HEK293 (cell line): ENCODE measurements around the gene CCDC170.

Experiments
- CTCF ChIA-PET: fragments of 350-600 bp; formaldehyde crosslinking; extraction: SDS; loops from one replicate; lab custom pipeline; 2021; ENCODE audit warnings: antibody characterized with exemption; lab: Yijun Ruan, JAX
- POLR2A ChIA-PET: fragments of 300-600 bp; formaldehyde crosslinking; extraction: SDS; loops from one replicate; lab custom pipeline; 2020; ENCODE audit warnings: antibody characterized with exemption, inconsistent platforms; lab: Yijun Ruan, JAX
- H3K27ac ChIP-seq: fragments of 200-500 bp; sonication (Bioruptor generic); 2 replicates; pipeline ENCODE4 v1.5.1; 2014; ENCODE audit warnings: low read depth, low read length, control low read depth, inconsistent platforms; ENCODE audit errors: extremely low read depth
- H3K36me3 ChIP-seq, 2 experiments: fragments of 200-500 bp in 1 of 2; sonication (Bioruptor generic) in 1 of 2; 1 replicate in 1 of 2; 2 replicates in 1 of 2; pipeline ENCODE4 v1.5.1; 2014 to 2017; ENCODE audit warnings: inconsistent platforms in 2 of 2, low read length in 2 of 2; ENCODE audit not compliant: control insufficient read depth in 2 of 2, insufficient read depth in 1 of 2
- H3K4me1 ChIP-seq: fragments of 200-500 bp; sonication (Bioruptor generic); 2 replicates; pipeline ENCODE4 v1.5.1; 2014; ENCODE audit warnings: mild to moderate bottlenecking, low read length, inconsistent platforms; ENCODE audit not compliant: control insufficient read depth, insufficient read depth
- H3K4me3 ChIP-seq: 2 replicates; pipeline ENCODE4 v1.5.1; 2011; ENCODE audit warnings: low read depth, mild to moderate bottlenecking, control low read depth, low read length, moderate library complexity
- H3K9me3 ChIP-seq: fragments of 200-500 bp; sonication (Bioruptor generic); 2 replicates; pipeline ENCODE4 v1.5.1; 2014; ENCODE audit warnings: low read depth, low read length, inconsistent platforms; ENCODE audit not compliant: control insufficient read depth, insufficient read depth
- BCL11B ChIP-seq: fragments of 450-650 bp; formaldehyde crosslinking; IDR thresholded peaks from 2 replicates; pipeline ENCODE4 v1.5.1; 2016; ENCODE audit warnings: low read depth, missing biosample characterization, missing genetic modification characterization
- GLIS2 ChIP-seq: fragments of 450-650 bp; formaldehyde crosslinking; IDR thresholded peaks from 2 replicates; pipeline ENCODE4 v1.5.1; 2016; ENCODE audit warnings: missing biosample characterization, missing genetic modification characterization
- SP2 ChIP-seq: fragments of 450-650 bp; formaldehyde crosslinking; IDR thresholded peaks from 2 replicates; pipeline ENCODE4 v1.5.1; 2016; ENCODE audit warnings: missing biosample characterization, missing genetic modification characterization
- SP7 ChIP-seq: fragments of 450-650 bp; formaldehyde crosslinking; IDR thresholded peaks from 2 replicates; pipeline ENCODE4 v1.5.1; 2016; ENCODE audit warnings: missing biosample characterization, missing genetic modification characterization
- YY2 ChIP-seq: fragments of 450-650 bp; formaldehyde crosslinking; IDR thresholded peaks from 2 replicates; pipeline ENCODE4 v1.5.1; 2016; ENCODE audit warnings: missing biosample characterization, missing genetic modification characterization
- ZBTB1 ChIP-seq: fragments of 450-650 bp; formaldehyde crosslinking; IDR thresholded peaks from 2 replicates; pipeline ENCODE4 v1.5.1; 2016; ENCODE audit warnings: missing biosample characterization, missing genetic modification characterization
- ZBTB17 ChIP-seq: fragments of 450-650 bp; formaldehyde crosslinking; IDR thresholded peaks from 2 replicates; pipeline ENCODE4 v1.5.1; 2016; ENCODE audit warnings: missing biosample characterization, missing genetic modification characterization
- ZBTB20 ChIP-seq: fragments of 450-650 bp; formaldehyde crosslinking; IDR thresholded peaks from 2 replicates; pipeline ENCODE4 v1.5.1; 2016; ENCODE audit warnings: missing biosample characterization, missing genetic modification characterization
- ZBTB48 ChIP-seq: fragments of 450-650 bp; formaldehyde crosslinking; IDR thresholded peaks from 2 replicates; pipeline ENCODE4 v1.5.1; 2016; ENCODE audit warnings: missing biosample characterization, missing genetic modification characterization
- ZIC2 ChIP-seq: fragments of 450-650 bp; formaldehyde crosslinking; IDR thresholded peaks from 2 replicates; pipeline ENCODE4 v1.5.1; 2016; ENCODE audit warnings: missing biosample characterization, missing genetic modification characterization
- ZNF175 ChIP-seq: fragments of 450-650 bp; formaldehyde crosslinking; IDR thresholded peaks from 2 replicates; pipeline ENCODE4 v1.5.1; 2016; ENCODE audit warnings: missing biosample characterization, missing genetic modification characterization
- ZNF239 ChIP-seq: fragments of 450-650 bp; formaldehyde crosslinking; IDR thresholded peaks from 2 replicates; pipeline ENCODE4 v1.5.1; 2016; ENCODE audit warnings: missing biosample characterization, missing genetic modification characterization
- ZNF292 ChIP-seq: fragments of 450-650 bp; formaldehyde crosslinking; IDR thresholded peaks from 2 replicates; pipeline ENCODE4 v1.5.1; 2016; ENCODE audit warnings: low read depth, missing biosample characterization, missing genetic modification characterization, borderline replicate concordance
- ZNF350 ChIP-seq: fragments of 450-650 bp; formaldehyde crosslinking; IDR thresholded peaks from 2 replicates; pipeline ENCODE4 v1.5.0; 2017; ENCODE audit warnings: missing biosample characterization, mild to moderate bottlenecking, missing genetic modification characterization
- ZNF394 ChIP-seq: fragments of 450-650 bp; formaldehyde crosslinking; IDR thresholded peaks from 2 replicates; pipeline ENCODE4 v1.5.1; 2016; ENCODE audit warnings: missing biosample characterization, missing genetic modification characterization, mild to moderate bottlenecking, moderate library complexity, borderline replicate concordance
- ZNF404 ChIP-seq: fragments of 450-650 bp; formaldehyde crosslinking; IDR thresholded peaks from 2 replicates; pipeline ENCODE4 v1.5.1; 2017; ENCODE audit warnings: missing biosample characterization, missing genetic modification characterization
- ZNF48 ChIP-seq: fragments of 450-650 bp; formaldehyde crosslinking; IDR thresholded peaks from 2 replicates; pipeline ENCODE4 v1.5.1; 2016; ENCODE audit warnings: missing biosample characterization, missing genetic modification characterization
- ZNF530 ChIP-seq: fragments of 450-650 bp; formaldehyde crosslinking; IDR thresholded peaks from 2 replicates; pipeline ENCODE4 v1.5.1; 2016; ENCODE audit warnings: low read depth, missing biosample characterization, missing genetic modification characterization
- ZNF549 ChIP-seq: fragments of 450-650 bp; IDR thresholded peaks from 2 replicates; pipeline ENCODE4 v1.5.1; 2018; ENCODE audit warnings: missing biosample characterization, missing genetic modification characterization, mild to moderate bottlenecking, inconsistent platforms, moderate library complexity
- ZNF623 ChIP-seq: fragments of 450-650 bp; formaldehyde crosslinking; IDR thresholded peaks from 2 replicates; pipeline ENCODE4 v1.5.1; 2016; ENCODE audit warnings: missing biosample characterization, missing genetic modification characterization
- ZNF791 ChIP-seq: fragments of 450-650 bp; formaldehyde crosslinking; IDR thresholded peaks from 2 replicates; pipeline ENCODE4 v1.5.1; 2016; ENCODE audit warnings: missing biosample characterization, missing genetic modification characterization
- ZNF830 ChIP-seq: fragments of 450-650 bp; IDR thresholded peaks from 2 replicates; pipeline ENCODE4 v1.5.0; 2018; ENCODE audit warnings: missing biosample characterization, missing genetic modification characterization, low read depth, mild to moderate bottlenecking, moderate library complexity
- ZNF837 ChIP-seq: fragments of 450-650 bp; formaldehyde crosslinking; IDR thresholded peaks from 2 replicates; pipeline ENCODE4 v1.5.1; 2016; ENCODE audit warnings: missing biosample characterization, missing genetic modification characterization
- ZSCAN16 ChIP-seq: fragments of 450-650 bp; formaldehyde crosslinking; IDR thresholded peaks from 2 replicates; pipeline ENCODE4 v1.5.1; 2016; ENCODE audit warnings: missing biosample characterization, missing genetic modification characterization
- ZXDB ChIP-seq: fragments of 450-650 bp; formaldehyde crosslinking; IDR thresholded peaks from 2 replicates; pipeline ENCODE4 v1.5.1; 2016; ENCODE audit warnings: missing biosample characterization, missing genetic modification characterization
- TF ChIP-seq, protein P1 (sequence below): fragments of 450-650 bp; formaldehyde crosslinking; IDR thresholded peaks from 2 replicates; pipeline ENCODE4 v1.5.1; 2017; ENCODE audit warnings: missing biosample characterization, missing genetic modification characterization
- TF ChIP-seq, protein P2 (sequence below): fragments of 450-650 bp; formaldehyde crosslinking; IDR thresholded peaks from 2 replicates; pipeline ENCODE4 v1.5.1; 2016; ENCODE audit warnings: missing biosample characterization, missing genetic modification characterization
- TF ChIP-seq, protein P3 (sequence below): fragments of 450-650 bp; formaldehyde crosslinking; conservative IDR thresholded peaks from 2 replicates; pipeline ENCODE4 v1.5.1; 2016; ENCODE audit warnings: low read depth, missing biosample characterization, missing genetic modification characterization
- TF ChIP-seq, protein P4 (sequence below): fragments of 450-650 bp; formaldehyde crosslinking; IDR thresholded peaks from 2 replicates; pipeline ENCODE4 v1.5.1; 2016; ENCODE audit warnings: missing biosample characterization, missing genetic modification characterization
- TF ChIP-seq, protein P5 (sequence below): fragments of 450-650 bp; formaldehyde crosslinking; IDR thresholded peaks from 2 replicates; pipeline ENCODE4 v1.5.1; 2016; ENCODE audit warnings: missing biosample characterization, missing genetic modification characterization

Gene CCDC170

DNA sequence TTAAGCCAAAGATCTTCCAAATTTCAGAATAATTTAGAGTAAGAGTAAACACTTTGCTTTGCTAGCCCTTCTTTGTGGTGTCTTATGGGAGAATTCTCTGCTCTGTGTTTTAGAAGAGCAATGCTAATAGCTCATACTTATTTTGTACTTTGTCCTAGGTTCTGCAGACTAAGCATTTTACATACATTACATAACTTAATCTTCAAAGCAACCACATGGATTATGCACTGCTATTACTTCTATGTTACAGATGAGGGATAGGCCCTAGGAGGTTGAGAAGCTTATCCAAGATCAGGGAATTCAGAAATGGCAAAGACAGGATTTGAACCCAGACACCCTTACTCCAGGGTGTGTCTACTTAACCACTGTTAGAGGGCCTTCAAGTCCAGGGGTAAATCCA, 9.8 kb upstream of the CCDC170 start:
- Histone ChIP-seq H3K4me1 (no peaks in the 10 kb centered on the region), H3K4me3 (no peak overlapping the region)
- CTCF ChIA-PET, result interaction anchor here (0.6 kb wide), 1 partner anchor 108 kb away, joined by 6 read pairs; no protein-coding TSS in a partner anchor
- TF ChIP-seq ZIC2 (tag by site-specific recombination) (no peak), ZNF239 (no peak), SP2 (tag by site-specific recombination) (no peak), YY2 (no peak), ZNF830 (tag by site-specific recombination) (no peak), ZNF350 (no peak), ZNF623 (tag by site-specific recombination) (no peak), ZNF292 (no peak), ZXDB (tag by site-specific recombination) (no peak), ZNF175 (tag by site-specific recombination) (no peak), ZNF837 (no peak), ZBTB1 (tag by site-specific recombination) (no peak), ZBTB17 (no peak), ZNF549 (tag by site-specific recombination) (no peak)
- TF ChIP-seq, protein P1, sequence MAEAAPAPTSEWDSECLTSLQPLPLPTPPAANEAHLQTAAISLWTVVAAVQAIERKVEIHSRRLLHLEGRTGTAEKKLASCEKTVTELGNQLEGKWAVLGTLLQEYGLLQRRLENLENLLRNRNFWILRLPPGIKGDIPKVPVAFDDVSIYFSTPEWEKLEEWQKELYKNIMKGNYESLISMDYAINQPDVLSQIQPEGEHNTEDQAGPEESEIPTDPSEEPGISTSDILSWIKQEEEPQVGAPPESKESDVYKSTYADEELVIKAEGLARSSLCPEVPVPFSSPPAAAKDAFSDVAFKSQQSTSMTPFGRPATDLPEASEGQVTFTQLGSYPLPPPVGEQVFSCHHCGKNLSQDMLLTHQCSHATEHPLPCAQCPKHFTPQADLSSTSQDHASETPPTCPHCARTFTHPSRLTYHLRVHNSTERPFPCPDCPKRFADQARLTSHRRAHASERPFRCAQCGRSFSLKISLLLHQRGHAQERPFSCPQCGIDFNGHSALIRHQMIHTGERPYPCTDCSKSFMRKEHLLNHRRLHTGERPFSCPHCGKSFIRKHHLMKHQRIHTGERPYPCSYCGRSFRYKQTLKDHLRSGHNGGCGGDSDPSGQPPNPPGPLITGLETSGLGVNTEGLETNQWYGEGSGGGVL (tag by site-specific recombination), result no peak
- TF ChIP-seq, protein P2, sequence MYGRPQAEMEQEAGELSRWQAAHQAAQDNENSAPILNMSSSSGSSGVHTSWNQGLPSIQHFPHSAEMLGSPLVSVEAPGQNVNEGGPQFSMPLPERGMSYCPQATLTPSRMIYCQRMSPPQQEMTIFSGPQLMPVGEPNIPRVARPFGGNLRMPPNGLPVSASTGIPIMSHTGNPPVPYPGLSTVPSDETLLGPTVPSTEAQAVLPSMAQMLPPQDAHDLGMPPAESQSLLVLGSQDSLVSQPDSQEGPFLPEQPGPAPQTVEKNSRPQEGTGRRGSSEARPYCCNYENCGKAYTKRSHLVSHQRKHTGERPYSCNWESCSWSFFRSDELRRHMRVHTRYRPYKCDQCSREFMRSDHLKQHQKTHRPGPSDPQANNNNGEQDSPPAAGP, result no peak
- TF ChIP-seq, all 188 proteins: peak for 0
- POLR2A ChIA-PET, result no interaction called here
- H3K36me3 ChIP-seq, result no peaks in the 10 kb centered on the region
- H3K9me3 ChIP-seq, result no peaks in the 10 kb centered on the region
- no peak overlapping the region for H3K27ac ChIP-seq

DNA sequence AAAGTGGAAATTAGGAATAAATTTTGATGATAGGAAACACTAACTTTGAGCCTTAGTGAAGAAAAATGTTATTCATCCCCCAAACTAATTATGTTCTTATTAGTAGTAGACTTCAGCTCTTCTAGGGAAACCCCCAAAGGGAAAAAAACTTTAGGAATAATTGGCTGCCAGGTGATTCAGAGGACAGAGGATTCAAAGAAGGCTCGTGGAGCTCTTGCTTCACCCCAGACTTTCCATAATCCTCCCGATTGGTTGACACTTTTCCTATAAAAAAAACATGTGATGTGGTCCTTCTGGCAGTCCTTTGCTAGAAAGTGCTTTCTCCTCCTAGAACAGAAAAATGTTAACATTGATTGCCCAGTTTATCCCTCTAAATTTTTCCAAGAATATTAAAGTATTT, 5.6 kb upstream of the CCDC170 start:
- TF ChIP-seq SP7 (no peak), ZBTB48 (tag by site-specific recombination) (no peak), BCL11B (no peak), ZNF530 (no peak), ZNF623 (tag by site-specific recombination) (no peak), ZBTB20 (tag by site-specific recombination) (no peak), GLIS2 (no peak), ZNF404 (no peak), ZNF791 (tag by site-specific recombination) (no peak), ZNF239 (no peak), ZNF394 (tag by site-specific recombination) (no peak), ZNF830 (tag by site-specific recombination) (no peak), ZSCAN16 (no peak), ZNF48 (tag by site-specific recombination) (no peak)
- TF ChIP-seq, protein P3, sequence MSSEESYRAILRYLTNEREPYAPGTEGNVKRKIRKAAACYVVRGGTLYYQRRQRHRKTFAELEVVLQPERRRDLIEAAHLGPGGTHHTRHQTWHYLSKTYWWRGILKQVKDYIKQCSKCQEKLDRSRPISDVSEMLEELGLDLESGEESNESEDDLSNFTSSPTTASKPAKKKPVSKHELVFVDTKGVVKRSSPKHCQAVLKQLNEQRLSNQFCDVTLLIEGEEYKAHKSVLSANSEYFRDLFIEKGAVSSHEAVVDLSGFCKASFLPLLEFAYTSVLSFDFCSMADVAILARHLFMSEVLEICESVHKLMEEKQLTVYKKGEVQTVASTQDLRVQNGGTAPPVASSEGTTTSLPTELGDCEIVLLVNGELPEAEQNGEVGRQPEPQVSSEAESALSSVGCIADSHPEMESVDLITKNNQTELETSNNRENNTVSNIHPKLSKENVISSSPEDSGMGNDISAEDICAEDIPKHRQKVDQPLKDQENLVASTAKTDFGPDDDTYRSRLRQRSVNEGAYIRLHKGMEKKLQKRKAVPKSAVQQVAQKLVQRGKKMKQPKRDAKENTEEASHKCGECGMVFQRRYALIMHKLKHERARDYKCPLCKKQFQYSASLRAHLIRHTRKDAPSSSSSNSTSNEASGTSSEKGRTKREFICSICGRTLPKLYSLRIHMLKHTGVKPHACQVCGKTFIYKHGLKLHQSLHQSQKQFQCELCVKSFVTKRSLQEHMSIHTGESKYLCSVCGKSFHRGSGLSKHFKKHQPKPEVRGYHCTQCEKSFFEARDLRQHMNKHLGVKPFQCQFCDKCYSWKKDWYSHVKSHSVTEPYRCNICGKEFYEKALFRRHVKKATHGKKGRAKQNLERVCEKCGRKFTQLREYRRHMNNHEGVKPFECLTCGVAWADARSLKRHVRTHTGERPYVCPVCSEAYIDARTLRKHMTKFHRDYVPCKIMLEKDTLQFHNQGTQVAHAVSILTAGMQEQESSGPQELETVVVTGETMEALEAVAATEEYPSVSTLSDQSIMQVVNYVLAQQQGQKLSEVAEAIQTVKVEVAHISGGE (tag by site-specific recombination), result no peak
- TF ChIP-seq, protein P4, sequence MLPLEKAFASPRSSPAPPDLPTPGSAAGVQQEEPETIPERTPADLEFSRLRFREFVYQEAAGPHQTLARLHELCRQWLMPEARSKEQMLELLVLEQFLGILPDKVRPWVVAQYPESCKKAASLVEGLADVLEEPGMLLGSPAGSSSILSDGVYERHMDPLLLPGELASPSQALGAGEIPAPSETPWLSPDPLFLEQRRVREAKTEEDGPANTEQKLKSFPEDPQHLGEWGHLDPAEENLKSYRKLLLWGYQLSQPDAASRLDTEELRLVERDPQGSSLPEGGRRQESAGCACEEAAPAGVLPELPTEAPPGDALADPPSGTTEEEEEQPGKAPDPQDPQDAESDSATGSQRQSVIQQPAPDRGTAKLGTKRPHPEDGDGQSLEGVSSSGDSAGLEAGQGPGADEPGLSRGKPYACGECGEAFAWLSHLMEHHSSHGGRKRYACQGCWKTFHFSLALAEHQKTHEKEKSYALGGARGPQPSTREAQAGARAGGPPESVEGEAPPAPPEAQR (tag by site-specific recombination), result no peak
- TF ChIP-seq, protein P5, sequence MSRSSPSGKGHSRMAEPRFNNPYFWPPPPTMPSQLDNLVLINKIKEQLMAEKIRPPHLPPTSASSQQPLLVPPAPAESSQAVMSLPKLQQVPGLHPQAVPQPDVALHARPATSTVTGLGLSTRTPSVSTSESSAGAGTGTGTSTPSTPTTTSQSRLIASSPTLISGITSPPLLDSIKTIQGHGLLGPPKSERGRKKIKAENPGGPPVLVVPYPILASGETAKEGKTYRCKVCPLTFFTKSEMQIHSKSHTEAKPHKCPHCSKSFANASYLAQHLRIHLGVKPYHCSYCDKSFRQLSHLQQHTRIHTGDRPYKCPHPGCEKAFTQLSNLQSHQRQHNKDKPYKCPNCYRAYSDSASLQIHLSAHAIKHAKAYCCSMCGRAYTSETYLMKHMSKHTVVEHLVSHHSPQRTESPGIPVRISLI (tag by site-specific recombination), result no peak
- ChIA-PET CTCF (interaction anchor here (0.6 kb wide), 1 partner anchor 634 kb away, joined by 3 read pairs; no protein-coding TSS in a partner anchor), POLR2A (no interaction called here)

More for the DNA sequence above, 5.6 kb upstream of the CCDC170 start:
- Histone ChIP-seq H3K36me3 (no peaks in the 10 kb centered on the region), H3K4me3 (no peak overlapping the region), H3K4me1 (no peaks in the 10 kb centered on the region), H3K27ac (no peak overlapping the region), H3K9me3 (no peaks in the 10 kb centered on the region)
